Measurements from ENCODE around the gene HIPK3. TPM values are rescaled to one million over a fixed set of nuclear protein-coding genes. Genes with fewer than 3 reads are reported as not detected.
"Not testable (repeated sequence)": the region's sequence is repeated elsewhere in the genome, so short reads cannot be mapped to it uniquely, and the experiment has no call there.

Gene HIPK3
- total and polyA plus RNA-seq, 2 experiments from 2014 or later = 5.5 to 29.8 TPM

DNA sequence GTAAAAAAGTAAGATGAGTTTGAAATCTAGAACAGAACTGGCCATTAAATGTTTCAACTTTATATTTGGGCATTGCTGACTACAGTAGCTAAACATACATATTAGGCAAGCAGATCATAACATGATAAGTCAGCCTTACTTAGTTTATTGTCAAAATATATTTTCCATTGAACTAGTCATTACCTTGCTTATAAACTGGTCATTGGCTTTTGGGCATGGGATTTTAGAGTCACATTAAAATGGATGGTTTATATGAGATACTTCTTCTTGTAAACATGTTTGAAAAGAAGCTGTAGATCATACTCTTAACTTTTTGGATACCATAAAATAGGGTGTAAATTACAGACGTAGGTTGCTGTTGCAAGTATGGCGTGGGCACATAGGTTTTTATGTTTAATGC lies 2.7 kb downstream of the HIPK3 start (continued):
- TF ChIP-seq, protein P1, sequence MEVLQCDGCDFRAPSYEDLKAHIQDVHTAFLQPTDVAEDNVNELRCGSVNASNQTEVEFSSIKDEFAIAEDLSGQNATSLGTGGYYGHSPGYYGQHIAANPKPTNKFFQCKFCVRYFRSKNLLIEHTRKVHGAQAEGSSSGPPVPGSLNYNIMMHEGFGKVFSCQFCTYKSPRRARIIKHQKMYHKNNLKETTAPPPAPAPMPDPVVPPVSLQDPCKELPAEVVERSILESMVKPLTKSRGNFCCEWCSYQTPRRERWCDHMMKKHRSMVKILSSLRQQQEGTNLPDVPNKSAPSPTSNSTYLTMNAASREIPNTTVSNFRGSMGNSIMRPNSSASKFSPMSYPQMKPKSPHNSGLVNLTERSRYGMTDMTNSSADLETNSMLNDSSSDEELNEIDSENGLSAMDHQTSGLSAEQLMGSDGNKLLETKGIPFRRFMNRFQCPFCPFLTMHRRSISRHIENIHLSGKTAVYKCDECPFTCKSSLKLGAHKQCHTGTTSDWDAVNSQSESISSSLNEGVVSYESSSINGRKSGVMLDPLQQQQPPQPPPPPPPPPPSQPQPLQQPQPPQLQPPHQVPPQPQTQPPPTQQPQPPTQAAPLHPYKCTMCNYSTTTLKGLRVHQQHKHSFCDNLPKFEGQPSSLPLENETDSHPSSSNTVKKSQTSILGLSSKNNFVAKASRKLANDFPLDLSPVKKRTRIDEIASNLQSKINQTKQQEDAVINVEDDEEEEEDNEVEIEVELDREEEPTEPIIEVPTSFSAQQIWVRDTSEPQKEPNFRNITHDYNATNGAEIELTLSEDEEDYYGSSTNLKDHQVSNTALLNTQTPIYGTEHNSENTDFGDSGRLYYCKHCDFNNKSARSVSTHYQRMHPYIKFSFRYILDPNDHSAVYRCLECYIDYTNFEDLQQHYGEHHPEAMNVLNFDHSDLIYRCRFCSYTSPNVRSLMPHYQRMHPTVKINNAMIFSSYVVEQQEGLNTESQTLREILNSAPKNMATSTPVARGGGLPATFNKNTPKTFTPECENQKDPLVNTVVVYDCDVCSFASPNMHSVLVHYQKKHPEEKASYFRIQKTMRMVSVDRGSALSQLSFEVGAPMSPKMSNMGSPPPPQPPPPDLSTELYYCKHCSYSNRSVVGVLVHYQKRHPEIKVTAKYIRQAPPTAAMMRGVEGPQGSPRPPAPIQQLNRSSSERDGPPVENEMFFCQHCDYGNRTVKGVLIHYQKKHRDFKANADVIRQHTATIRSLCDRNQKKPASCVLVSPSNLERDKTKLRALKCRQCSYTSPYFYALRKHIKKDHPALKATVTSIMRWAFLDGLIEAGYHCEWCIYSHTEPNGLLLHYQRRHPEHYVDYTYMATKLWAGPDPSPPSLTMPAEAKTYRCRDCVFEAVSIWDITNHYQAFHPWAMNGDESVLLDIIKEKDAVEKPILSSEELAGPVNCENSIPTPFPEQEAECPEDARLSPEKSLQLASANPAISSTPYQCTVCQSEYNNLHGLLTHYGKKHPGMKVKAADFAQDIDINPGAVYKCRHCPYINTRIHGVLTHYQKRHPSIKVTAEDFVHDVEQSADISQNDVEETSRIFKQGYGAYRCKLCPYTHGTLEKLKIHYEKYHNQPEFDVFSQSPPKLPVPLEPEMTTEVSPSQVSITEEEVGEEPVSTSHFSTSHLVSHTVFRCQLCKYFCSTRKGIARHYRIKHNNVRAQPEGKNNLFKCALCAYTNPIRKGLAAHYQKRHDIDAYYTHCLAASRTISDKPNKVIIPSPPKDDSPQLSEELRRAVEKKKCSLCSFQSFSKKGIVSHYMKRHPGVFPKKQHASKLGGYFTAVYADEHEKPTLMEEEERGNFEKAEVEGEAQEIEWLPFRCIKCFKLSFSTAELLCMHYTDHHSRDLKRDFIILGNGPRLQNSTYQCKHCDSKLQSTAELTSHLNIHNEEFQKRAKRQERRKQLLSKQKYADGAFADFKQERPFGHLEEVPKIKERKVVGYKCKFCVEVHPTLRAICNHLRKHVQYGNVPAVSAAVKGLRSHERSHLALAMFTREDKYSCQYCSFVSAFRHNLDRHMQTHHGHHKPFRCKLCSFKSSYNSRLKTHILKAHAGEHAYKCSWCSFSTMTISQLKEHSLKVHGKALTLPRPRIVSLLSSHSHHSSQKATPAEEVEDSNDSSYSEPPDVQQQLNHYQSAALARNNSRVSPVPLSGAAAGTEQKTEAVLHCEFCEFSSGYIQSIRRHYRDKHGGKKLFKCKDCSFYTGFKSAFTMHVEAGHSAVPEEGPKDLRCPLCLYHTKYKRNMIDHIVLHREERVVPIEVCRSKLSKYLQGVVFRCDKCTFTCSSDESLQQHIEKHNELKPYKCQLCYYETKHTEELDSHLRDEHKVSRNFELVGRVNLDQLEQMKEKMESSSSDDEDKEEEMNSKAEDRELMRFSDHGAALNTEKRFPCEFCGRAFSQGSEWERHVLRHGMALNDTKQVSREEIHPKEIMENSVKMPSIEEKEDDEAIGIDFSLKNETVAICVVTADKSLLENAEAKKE (CRISPR knock-in tag; IDR thresholded peaks at IDR 0.05) = no peak
- no peak for TF ChIP-seq EZH2 (IDR thresholded peaks at IDR 0.05; ENCODE audit: low read depth, unreplicated experiment)
- TF ChIP-seq STAT1 (IDR thresholded peaks at IDR 0.05; ENCODE audit: unreplicated experiment) = no peak
- TF ChIP-seq, protein P2, sequence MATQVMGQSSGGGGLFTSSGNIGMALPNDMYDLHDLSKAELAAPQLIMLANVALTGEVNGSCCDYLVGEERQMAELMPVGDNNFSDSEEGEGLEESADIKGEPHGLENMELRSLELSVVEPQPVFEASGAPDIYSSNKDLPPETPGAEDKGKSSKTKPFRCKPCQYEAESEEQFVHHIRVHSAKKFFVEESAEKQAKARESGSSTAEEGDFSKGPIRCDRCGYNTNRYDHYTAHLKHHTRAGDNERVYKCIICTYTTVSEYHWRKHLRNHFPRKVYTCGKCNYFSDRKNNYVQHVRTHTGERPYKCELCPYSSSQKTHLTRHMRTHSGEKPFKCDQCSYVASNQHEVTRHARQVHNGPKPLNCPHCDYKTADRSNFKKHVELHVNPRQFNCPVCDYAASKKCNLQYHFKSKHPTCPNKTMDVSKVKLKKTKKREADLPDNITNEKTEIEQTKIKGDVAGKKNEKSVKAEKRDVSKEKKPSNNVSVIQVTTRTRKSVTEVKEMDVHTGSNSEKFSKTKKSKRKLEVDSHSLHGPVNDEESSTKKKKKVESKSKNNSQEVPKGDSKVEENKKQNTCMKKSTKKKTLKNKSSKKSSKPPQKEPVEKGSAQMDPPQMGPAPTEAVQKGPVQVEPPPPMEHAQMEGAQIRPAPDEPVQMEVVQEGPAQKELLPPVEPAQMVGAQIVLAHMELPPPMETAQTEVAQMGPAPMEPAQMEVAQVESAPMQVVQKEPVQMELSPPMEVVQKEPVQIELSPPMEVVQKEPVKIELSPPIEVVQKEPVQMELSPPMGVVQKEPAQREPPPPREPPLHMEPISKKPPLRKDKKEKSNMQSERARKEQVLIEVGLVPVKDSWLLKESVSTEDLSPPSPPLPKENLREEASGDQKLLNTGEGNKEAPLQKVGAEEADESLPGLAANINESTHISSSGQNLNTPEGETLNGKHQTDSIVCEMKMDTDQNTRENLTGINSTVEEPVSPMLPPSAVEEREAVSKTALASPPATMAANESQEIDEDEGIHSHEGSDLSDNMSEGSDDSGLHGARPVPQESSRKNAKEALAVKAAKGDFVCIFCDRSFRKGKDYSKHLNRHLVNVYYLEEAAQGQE (IDR thresholded peaks at IDR 0.05; ENCODE audit: unreplicated experiment) = no peak
- no peak for TF ChIP-seq ZNF331 (CRISPR knock-in tag; IDR thresholded peaks at IDR 0.05; ENCODE audit: low read depth)

DNA sequence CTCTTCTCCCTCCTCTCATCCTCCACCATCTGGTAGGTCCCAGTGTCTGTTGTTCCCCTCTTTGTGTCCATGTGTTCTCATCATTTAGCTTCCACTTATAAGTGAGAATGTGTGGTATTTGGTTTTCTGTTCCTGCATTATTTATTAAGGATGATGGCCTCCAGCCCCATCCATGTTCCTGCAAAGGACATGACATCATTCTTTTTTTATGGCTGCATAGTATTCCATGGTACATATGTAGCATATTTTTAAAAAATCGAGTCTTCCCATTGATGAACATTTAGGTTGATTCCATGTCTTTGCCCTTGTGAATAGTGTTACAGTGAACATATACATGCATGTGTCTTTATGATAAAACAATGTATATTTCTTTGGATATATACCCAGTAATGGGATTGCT lies 4.2 kb downstream of the HIPK3 start:
- H3F3A ChIP-seq (replicated peaks; ENCODE audit: low read depth); H3K9me2 ChIP-seq (ENCODE audit: insufficient read depth); DNase-seq (ENCODE audit: low spot score); H4K20me1 ChIP-seq (replicated peaks; ENCODE audit: insufficient read depth); H2AFZ ChIP-seq; H3K36me3 Mint-ChIP-seq (ENCODE audit: low read depth); H3K4me2 ChIP-seq; H3K27me3 Mint-ChIP-seq (ENCODE audit: insufficient read depth, low read depth, poor library complexity); H3K4me3 ChIP-seq; H3K36me3 ChIP-seq (ENCODE audit: insufficient read depth); ATAC-seq; H3K27ac ChIP-seq (ENCODE audit: low read depth); H3K27me3 ChIP-seq (ENCODE audit: insufficient read depth); H3K27ac Mint-ChIP-seq; H3K4me3 Mint-ChIP-seq; H3K9me3 Mint-ChIP-seq: not testable (repeated sequence)
- peaks cover 13% of the 10 kb centered on the region for H3K4me1 ChIP-seq (ENCODE audit: insufficient read depth)
- H3K4me1 Mint-ChIP-seq = peaks cover 23% of the 10 kb centered on the region
- H3K79me2 ChIP-seq (replicated peaks; ENCODE audit: insufficient read depth) = peaks cover 76% of the 10 kb centered on the region
